ENCODE measurements around the gene PARD6B. TPM values are rescaled to one million over a fixed set of nuclear protein-coding genes. Genes with fewer than 3 reads are reported as not detected.
A peak's percentile ranks its signal among the peaks of the same experiment; 100 is the strongest.
"Not testable (repeated sequence)": the region's sequence is repeated elsewhere in the genome, so short reads cannot be mapped to it uniquely, and the experiment has no call there.

The PARD6B gene
- total RNA-seq, 1 experiment from 2014 or later = 2.1 TPM

- not testable (repeated sequence) for DNase-seq (ENCODE audit: low read depth)
Observed at GRCh38 chr20:50771419-50772080, 40.2 kb downstream of the PARD6B start.

- no peak for DNase-seq (ENCODE audit: low read depth)
Observed at GRCh38 chr20:50772420-50773185, 41.2 kb downstream of the PARD6B start.

- DNase-seq (ENCODE audit: low read depth) = no peak
Observed at GRCh38 chr20:50774515-50774914, 43.1 kb downstream of the PARD6B start.

- DNase-seq (ENCODE audit: low read depth) = no peak
Observed at GRCh38 chr20:50776122-50776817, 44.9 kb downstream of the PARD6B start.

GRCh38 chr20:50777373-50777772 lies 46.0 kb downstream of the PARD6B start:
- no peak for DNase-seq (ENCODE audit: low read depth)

GRCh38 chr20:50778994-50779393 lies 47.6 kb downstream of the PARD6B start:
- DNase-seq (ENCODE audit: low read depth) = not testable (repeated sequence)

- no peak for DNase-seq (ENCODE audit: low read depth)
Observed at GRCh38 chr20:50783390-50783789, 52.0 kb downstream of the PARD6B start.

- no peak for DNase-seq (ENCODE audit: low read depth)
Observed at GRCh38 chr20:50783903-50784302, 52.5 kb downstream of the PARD6B start.

GRCh38 chr20:50784464-50784863 lies 53.1 kb downstream of the PARD6B start:
- no peak for DNase-seq (ENCODE audit: low read depth)

GRCh38 chr20:50786703-50787102 lies 55.3 kb downstream of the PARD6B start:
- DNase-seq (ENCODE audit: low read depth) = no peak

- DNase-seq (ENCODE audit: low read depth) = no peak
Observed at GRCh38 chr20:50787181-50787580, 55.8 kb downstream of the PARD6B start.

GRCh38 chr20:50788045-50788991 lies 56.9 kb downstream of the PARD6B start:
- DNase-seq (ENCODE audit: low read depth) = peak; percentile 74

- no peak for DNase-seq (ENCODE audit: low read depth)
Observed at GRCh38 chr20:50789968-50790650, 58.7 kb downstream of the PARD6B start.

- peak; percentile 91 for DNase-seq (ENCODE audit: low read depth)
Observed at GRCh38 chr20:50790651-50791277, 59.4 kb downstream of the PARD6B start.

- DNase-seq (ENCODE audit: low read depth) = no peak
Observed at GRCh38 chr20:50792708-50793574, 61.6 kb downstream of the PARD6B start.

- peak; percentile 49 for DNase-seq (ENCODE audit: low read depth)
Observed at GRCh38 chr20:50793575-50794016, 62.2 kb downstream of the PARD6B start.

- no peak for DNase-seq (ENCODE audit: low read depth)
Observed at GRCh38 chr20:50794181-50794845, 62.9 kb downstream of the PARD6B start.

Measured in HT1080 (cell line).